Measurements from ENCODE around the gene LONRF2. TPM values are rescaled to one million over a fixed set of nuclear protein-coding genes. Genes with fewer than 3 reads are reported as not detected.

LONRF2 gene
- total RNA-seq, 1 donor from 2014 or later, result not detected

GRCh38 chr2:100276716-100277115, 45.6 kb downstream of the LONRF2 start:
- no peak for DNase-seq (ENCODE audit: low read depth in 2 of 2)

DNA sequence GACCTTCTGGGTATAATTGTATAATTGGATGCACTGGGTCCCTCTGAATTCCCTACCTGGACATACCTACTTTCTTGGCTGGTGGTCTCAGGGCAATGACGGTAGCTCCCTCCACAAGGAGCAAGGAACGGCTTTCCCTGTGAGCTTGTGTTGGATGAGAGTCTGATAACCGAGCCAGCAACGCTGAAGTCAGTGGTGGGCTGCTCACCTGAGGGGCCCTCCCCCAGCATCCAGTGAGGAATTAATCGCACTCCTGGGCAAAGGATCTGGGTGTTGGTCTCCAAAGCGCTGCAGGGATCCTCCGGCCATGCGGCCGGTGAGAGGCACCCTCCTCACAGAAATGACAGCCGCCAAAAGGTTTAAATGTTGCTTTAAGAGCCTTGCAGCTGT, 47.1 kb downstream of the LONRF2 start:
- DNase-seq (ENCODE audit: low read depth in 2 of 2), result no peak

GRCh38 chr2:100274566-100275199, 47.6 kb downstream of the LONRF2 start:
- DNase-seq (ENCODE audit: low read depth in 2 of 2), result no peak

DNA sequence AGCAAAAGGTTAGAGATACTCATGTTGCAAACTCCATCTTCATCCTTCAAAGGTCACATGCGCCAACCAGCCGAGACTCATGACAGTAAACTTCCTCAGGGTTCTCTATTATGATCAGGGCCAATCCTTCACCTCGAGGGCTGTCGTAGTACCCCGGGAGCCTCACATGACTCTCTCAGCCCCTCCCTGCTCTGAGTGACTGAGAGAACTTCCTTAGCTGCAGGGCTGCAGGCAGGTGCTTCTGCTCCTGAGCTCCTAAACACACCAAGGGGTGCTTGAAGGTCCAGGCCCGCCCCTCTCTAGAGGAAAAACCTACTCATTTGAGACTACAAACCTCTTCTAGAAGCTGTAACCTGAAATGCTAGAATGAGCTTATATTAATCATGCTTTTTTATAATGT, 48.2 kb downstream of the LONRF2 start:
- DNase-seq (ENCODE audit: low read depth in 2 of 2), result no peak

DNA sequence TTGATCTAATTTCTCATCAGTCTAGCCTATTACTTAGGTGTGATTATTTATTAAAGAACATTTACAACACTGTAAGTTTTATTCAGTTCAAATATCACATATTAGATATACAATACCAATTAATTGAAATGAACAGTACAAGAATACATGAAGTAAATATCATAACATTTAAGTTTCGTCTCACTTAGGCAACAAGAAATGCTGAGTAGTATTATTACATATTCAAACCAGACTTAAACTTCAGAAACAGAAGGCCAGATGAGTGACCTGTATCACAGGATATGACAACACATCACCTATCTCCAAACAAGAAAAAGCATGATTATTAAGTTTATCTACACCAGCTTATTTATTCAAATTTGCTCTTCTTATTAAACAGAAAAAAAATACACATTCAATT, 48.9 kb downstream of the LONRF2 start:
- no peak for DNase-seq (ENCODE audit: low read depth in 2 of 2)

GRCh38 chr2:100272841-100273329, 49.4 kb downstream of the LONRF2 start:
- DNase-seq (ENCODE audit: low read depth in 2 of 2), result no peak

GRCh38 chr2:100271210-100271609, 51.1 kb downstream of the LONRF2 start:
- no peak for DNase-seq (ENCODE audit: low read depth in 2 of 2)

- no peak for DNase-seq (ENCODE audit: low read depth in 2 of 2)
Observed at GRCh38 chr2:100270381-100271146, 51.7 kb downstream of the LONRF2 start.

GRCh38 chr2:100269889-100270288, 52.4 kb downstream of the LONRF2 start:
- DNase-seq (ENCODE audit: low read depth in 2 of 2), result no peak

DNA sequence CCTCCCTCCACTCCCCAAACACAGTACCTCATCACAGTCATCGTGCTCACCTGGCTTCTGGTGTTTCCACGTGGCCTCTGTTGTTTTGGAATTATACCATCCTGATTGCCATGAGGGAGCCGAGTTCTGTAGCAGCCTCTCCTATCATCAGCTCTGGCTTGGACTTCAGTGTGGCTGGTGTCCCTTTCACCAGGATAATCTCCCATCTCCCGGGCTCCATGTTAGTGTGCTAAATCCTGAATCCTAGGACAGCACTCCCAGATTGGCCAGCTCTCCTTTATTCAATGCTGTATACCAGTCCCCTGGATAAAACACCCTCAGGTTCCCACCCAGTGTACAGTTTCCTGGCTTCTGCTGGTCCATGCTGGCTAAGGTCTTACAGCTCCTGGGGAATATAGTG, 53.3 kb downstream of the LONRF2 start:
- DNase-seq (ENCODE audit: low read depth in 2 of 2), result no peak

GRCh38 chr2:100267751-100268150, 54.5 kb downstream of the LONRF2 start:
- DNase-seq (ENCODE audit: low read depth in 2 of 2), result no peak

DNA sequence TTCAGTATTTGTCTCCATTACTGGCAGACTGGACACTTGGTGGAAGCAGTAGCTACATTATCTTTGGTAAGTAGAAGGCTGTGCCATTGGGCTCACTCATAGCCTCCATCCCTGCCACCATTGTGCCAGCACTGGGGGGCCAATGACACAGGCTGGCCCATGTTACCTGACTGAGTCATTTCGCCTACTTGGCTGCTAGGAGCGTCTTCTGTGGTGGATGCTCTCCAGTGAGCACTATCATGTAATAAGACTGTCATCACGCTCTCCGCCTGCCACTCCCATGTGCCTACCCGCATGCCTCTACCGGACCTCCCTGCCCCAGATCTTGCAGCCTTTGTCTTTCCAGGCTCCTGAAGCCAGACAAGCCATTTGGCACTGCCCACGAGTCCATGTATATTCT, 56.2 kb downstream of the LONRF2 start:
- no peak for DNase-seq (ENCODE audit: low read depth in 2 of 2)

- DNase-seq (ENCODE audit: low read depth in 2 of 2), result no peak
Observed at GRCh38 chr2:100265226-100265625, 57.1 kb downstream of the LONRF2 start.

- no peak for DNase-seq (ENCODE audit: low read depth in 2 of 2)
Observed at GRCh38 chr2:100264651-100265050, 57.6 kb downstream of the LONRF2 start.

GRCh38 chr2:100264121-100264520, 58.2 kb downstream of the LONRF2 start:
- no peak for DNase-seq (ENCODE audit: low read depth in 2 of 2)

GRCh38 chr2:100262555-100263320, 59.6 kb downstream of the LONRF2 start:
- DNase-seq (ENCODE audit: low read depth in 2 of 2), result peak; percentile 57 to 60

DNA sequence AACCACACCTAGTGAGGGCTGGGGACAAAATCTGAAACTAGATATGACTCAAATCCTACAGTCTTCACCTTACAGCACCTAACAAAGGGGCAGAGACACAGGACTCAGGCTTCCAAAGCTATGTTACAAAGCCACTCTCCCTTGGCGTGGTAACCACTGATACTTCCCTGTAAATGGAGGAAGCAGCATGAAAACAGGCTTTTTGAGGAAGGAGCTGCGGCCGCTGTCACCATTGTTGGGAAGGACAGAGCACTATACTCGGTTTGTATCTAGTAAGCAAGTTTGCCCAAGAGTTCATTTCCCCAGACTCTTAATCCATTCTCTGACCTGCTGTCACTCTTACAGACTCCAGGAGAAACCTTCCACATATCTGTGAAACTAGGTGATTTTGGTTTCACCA, 60.3 kb downstream of the LONRF2 start:
- DNase-seq (ENCODE audit: low read depth in 2 of 2), result no peak

GRCh38 chr2:100260712-100261620, 61.3 kb downstream of the LONRF2 start:
- DNase-seq (ENCODE audit: low read depth in 2 of 2), result peak; percentile 72 to 83

GRCh38 chr2:100259106-100259505, 63.2 kb downstream of the LONRF2 start:
- DNase-seq (ENCODE audit: low read depth in 2 of 2), result no peak

DNA sequence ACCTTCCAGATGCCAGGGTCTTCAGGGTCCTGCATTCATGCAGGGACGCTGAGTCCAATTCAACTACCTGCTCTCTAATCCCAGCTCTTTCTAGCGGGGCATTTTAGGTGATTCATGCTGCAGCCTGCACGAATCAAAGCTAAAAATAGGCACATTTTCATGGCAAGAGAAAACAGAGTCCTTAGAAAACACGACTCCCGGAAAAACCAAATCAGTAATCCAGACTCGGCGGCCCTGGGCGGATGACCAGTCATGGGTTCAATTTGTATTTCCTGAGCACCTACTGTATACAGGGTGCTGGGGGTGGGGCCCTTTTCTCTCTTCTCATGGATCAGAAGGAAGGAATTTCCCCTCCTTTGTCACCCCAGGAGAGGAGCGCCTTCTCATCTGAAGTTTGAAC, 64.4 kb downstream of the LONRF2 start:
- peak in 1 of 2 donors; percentile 62 for DNase-seq (ENCODE audit: low read depth in 2 of 2)

- no peak for DNase-seq (ENCODE audit: low read depth in 2 of 2)
Observed at GRCh38 chr2:100256849-100257248, 65.5 kb downstream of the LONRF2 start.
